HG02610 (cell line): ENCODE measurements around the gene SMPDL3A.

Source experiments
- ATAC-seq: cut with Tn5 transposase; IDR thresholded peaks from one replicate; pipeline ENCODE4 v1.9.1; 2021; ENCODE audit warnings: mild to moderate bottlenecking, moderate library complexity; ENCODE audit not compliant: unreplicated experiment

SMPDL3A gene

DNA sequence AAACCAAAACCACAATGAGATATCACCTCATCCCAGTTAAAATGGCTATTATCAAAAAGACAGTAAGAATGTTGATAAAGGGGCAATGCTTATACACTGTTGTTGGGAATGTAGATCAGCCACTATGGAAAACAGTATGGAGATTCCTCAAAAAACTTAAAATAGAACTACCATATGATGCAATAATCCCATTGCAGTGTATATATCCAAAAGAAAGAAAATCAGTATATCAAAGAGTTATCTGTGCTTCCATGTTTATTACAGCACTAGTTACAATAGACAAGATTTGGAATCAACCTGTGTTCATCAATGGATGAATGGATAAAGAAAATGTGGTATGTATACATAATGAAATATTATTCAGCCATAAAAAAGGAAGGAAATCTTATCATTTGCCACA is 13.1 kb upstream of the SMPDL3A start:
- ATAC-seq = no peak

DNA sequence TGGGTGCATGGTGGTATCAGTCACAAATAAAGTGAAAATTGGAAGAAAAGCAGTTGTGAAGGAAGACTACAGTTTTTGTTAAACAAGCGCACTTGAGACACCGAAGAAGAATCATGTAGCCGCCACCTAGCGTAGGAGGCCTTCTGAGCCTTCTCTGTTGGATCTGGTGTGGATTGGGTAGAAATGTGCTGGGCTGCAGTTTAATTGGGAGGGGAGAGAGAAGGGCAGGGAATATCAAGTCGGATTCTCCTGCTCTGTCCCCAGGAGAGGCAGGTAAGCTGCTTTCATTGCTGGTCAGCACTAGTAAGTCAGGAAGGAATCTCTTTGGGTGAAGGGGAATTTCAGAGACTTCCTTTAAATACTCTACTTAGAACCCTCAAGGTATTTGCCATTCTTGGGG is 10.8 kb upstream of the SMPDL3A start:
- no peak for ATAC-seq

DNA sequence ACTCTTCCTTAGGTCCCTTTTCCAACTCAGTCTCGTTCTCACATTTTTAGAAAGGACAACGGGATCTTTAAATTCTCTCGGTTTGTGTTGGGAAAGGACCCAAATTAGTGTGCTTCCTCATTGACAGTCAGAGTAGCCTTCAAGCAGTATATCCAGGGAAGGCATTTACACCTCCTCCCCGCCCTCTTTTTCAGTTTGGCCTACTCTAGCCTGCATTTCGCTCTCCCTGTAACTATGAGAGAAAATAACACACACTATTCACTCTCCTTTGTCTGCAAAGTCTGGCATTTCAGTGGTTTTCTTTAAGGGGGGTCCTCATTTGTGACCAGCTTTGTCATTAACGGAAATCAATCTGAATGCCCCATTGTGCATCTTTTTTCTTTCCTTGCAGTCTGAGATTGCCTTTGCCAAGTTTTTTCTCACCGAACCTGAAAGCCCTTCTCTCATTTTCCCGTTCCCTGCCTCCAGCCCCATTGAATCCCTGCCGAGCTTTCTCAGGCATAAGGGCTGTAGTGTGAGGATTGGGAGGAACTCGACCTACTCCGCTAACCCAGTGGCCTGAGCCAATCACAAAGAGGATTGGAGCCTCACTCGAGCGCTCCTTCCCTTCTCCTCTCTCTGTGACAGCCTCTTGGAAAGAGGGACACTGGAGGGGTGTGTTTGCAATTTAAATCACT is 9.9 kb upstream of the SMPDL3A start:
- ATAC-seq = no peak

DNA sequence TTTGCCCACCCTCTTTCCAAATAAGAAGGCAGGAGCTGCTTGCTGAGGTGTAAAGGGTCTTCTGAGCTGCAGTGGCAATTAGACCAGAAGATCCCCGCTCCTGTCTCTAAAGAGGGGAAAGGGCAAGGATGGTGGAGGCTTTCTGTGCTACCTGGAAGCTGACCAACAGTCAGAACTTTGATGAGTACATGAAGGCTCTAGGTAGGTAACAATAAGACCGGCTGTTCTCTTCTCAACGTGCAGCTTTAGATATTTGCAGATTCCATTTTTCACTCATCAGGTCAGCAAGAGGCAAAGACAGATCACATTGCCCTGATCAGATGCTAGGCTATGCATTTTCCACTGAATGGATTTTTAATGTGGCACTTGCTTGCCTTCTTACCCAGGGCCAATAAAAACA is 9.4 kb upstream of the SMPDL3A start, which contains the start of gene FABP7:
TSS of gene FABP7 (plus strand) at position 50 of the 400 bp plus-strand sequence. CDS start at position 129, 79 bp downstream.
- ATAC-seq = no peak

DNA sequence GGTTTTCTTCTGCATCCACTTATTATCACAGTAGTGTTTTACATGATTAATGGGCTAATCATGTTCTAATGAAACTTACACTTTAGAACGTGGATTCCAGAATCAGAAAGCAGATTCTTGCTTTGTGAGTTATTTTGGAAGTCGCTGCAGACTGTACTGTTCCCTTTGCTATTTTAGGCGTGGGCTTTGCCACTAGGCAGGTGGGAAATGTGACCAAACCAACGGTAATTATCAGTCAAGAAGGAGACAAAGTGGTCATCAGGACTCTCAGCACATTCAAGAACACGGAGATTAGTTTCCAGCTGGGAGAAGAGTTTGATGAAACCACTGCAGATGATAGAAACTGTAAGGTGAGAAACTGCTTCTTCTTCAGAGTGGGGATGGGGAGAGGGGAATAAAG is 8.9 kb upstream of the SMPDL3A start:
- ATAC-seq = no peak

DNA sequence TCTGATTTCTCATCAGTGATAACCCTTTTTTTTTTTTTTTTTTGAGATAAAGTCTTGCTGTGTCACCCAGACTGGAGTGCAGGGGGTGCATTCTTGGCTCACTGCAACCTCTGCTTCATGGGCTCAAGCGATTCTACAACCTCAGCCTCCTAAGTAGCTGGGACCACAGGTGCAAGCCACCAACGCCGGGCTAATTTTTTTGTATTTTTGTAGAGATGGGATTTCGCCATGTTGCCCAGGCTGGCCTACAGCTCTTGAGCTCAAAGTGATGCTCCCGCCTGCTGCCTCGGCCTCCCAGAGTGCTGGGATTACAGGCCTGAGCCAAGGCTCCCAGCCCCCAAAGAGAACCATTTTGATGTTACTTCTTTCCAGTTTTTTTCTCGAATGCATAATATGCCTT is 7.3 kb upstream of the SMPDL3A start:
- ATAC-seq = no peak

DNA sequence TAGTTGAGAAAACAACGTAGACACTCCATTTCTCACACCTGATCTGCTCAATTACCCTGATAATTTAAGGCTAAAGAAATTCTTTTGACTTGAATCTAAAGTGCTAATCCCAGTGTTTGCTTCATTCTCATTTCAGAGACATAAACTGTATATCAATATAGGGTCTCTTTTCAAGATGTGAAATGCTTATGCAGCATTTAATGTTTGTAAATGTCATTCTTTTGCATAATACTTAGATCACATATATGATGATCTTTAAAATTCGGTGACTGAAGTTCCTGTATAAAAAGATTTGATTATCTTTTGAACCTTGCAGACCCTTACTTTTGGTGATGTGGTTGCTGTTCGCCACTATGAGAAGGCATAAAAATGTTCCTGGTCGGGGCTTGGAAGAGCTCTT is 5.7 kb upstream of the SMPDL3A start:
- ATAC-seq = no peak

DNA sequence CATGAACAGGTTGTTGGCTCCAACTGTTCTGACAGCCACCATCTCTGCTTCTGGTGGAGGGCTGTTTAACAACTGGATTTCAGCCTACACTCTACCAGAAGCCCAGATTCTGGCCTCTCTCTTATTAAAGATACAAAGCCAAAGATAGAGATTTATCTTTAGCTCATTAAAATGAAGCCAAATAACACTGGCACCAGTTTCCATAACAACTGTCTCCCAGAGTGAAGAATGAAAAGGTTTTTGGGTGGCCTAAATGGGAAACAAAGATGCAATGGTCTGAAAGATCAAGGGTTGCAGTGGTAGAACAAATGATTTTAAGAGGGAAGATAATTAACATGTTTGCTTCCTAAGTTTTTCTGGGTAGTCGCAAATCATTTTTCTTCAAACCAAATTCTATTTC is 3.2 kb upstream of the SMPDL3A start:
- no peak for ATAC-seq

DNA sequence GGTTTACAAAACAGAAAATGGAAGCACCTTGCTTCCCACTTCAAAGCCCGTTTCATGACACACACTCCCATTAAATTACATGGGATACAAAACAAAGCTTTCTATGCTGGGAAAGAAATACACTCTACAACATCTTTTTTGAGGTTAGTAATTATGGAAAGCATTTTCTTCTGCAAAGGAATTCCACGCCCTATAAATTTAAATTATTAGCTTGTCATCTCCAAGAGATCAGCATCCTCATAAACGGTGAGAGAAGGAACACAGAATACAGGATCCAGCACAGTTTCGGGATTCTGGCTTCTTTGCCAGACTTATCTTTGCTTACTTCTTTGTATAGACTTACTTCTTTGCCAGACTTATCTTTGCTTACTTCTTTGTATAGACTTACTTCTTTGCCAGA is 1.3 kb upstream of the SMPDL3A start:
- ATAC-seq = no peak

DNA sequence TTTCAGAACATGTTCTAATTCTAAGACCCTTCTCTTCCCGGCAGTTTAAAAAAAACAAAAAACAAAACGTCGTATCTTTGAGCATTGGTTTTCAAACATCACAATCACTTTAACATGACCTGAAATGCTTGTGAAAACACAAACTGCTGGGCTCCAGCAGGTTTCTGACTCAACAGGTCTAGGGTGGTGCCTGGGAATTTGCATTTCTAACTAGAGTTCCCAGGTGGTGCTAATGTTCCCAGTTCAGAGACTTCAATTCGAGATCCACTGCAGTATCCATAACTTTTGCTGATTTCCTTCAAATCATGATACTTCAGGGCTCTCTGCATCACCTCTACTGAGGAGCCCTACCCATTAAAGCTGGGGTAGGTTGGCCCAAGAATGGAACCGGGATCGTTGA is 850 bp upstream of the SMPDL3A start:
- ATAC-seq = no peak

DNA sequence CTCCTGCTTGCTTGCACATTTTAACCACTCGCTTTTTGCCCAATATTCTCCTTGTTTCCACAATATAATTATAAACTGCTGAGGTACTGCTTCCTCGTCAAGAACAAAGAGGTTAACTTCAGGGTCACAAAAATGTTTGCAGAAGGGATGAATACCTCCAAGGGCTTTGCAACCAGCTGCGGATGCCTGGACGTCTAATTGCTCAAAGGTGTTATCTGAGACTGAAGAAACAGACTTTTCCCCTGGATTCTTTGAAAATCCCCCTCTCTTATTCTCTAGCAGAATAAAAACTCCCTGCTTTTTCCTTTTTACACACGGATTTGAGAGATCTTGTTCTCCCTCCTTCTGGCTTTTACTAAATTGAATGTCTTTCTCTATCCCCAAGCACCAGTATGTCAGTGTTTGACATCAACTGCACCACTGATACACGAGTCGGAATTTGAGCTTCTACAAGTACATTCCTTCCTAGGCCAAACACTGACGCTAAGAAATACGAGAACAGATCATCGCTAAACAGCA is 336 bp upstream of the SMPDL3A start:
- ATAC-seq = no peak

DNA sequence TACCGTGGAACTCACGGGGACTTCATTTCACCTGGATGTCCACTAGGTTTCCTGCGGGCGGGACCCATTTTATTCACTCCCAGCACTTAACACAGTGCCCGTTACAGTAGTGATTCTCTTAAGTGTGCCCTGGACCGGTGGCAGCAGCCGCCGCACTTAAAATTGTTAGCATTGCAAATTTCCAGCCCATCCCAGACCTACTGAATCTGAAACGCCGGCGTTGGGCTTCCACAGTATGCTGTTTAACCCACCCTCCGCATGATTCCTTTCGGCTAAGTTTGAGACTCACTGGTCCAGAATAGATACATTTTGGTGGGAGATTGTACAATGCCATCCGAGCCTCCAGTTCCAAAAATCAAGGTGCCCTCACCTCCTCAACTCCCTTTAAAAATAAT is 967 bp downstream of the SMPDL3A start:
- ATAC-seq = no peak

DNA sequence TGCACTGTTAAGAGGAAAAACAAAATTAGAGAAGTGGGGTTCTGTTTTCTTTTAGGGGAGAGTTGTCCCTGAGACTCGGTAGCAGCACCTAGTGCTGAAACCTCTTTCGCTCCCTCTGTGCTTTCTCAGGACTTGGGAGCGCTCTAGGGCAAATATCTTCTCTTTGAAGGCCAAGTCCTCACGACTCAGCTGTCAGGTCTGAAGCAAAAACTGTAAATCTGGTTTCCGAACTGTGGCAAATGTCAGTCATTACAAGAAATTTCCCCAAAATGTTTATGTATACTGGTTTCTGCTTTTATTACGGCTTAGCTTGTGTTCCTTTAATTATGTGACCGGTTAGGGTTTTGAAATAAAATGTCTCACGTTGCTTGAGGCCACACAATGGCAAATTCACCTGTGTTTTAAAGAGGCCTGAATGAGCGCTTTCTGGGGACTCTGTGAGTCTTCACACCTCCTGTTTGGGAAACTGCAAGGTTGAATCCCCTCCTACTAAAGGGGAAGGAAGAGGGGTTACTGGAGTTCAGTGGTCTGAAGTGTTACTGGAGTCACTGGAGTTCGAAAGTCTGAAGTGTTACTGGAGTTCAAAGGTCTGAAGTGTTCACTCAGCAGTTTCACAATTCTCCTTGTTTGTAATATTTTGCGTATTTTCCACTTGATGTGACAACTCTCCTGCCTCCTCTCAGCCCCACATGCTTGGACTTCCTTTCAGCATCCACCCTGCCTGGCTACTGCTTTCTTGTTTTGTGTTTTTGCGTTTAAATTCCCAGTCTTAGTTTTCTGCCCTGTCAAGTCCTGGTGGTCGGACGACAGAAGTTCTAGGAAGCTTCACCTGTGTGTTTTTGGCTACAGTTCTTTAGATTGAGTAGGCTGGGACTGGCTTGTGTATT is 1.6 kb downstream of the SMPDL3A start:
- ATAC-seq = no peak

DNA sequence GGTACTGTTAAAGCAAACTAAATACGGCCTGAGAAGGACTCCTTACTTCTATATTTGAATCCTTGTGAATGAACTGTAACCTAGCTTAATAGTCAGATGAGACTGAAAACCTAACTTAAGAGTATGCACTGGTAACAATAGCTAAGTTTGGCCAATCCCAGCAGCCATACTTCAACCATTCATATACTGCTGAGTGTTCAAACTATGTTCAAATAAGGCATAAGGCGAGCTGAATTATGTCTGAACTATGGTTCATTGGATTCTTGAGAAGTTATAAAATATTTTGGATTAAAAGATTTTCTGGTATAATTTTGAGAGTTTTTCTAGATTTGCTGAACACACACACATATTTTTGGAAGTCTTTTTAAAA is 2.2 kb downstream of the SMPDL3A start:
- no peak for ATAC-seq

DNA sequence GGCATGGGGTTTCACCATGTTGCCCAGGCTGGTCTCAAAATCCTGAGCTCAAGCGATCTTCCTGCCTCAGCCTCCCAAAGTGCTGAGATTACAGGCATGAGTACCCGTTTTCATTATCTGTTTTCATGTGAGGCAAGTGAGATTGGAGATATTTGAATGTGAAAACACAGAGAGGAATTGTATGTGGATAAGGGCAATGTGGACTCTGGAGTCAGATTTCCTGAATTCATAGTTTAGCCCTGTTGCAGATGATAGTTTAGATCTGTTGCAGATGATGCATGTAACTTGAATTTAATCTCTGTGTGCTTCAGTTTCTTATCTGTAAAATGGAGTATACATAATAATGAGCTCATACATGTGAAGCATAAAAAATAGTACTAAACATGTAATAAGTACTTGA is 3.7 kb downstream of the SMPDL3A start:
- ATAC-seq = no peak

DNA sequence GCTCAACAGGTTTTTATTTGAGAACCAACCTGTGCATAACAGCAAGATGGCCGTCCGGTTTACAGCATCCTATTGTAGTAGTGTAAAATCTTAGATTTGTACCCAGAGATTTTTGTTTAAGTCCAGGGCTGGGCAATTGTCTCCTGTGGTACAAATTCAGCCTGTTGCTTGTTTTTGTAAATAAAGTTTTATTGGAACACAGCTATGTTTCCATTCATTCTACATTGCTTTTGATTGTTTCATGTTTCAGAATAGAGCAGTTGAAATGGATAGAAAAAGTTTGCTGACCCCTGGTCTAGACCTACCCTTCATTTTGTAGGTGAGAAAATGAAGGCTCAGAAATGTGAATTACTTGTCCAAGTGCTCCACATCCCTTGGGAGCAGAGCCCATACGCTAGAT is 8.5 kb downstream of the SMPDL3A start:
- ATAC-seq = no peak

DNA sequence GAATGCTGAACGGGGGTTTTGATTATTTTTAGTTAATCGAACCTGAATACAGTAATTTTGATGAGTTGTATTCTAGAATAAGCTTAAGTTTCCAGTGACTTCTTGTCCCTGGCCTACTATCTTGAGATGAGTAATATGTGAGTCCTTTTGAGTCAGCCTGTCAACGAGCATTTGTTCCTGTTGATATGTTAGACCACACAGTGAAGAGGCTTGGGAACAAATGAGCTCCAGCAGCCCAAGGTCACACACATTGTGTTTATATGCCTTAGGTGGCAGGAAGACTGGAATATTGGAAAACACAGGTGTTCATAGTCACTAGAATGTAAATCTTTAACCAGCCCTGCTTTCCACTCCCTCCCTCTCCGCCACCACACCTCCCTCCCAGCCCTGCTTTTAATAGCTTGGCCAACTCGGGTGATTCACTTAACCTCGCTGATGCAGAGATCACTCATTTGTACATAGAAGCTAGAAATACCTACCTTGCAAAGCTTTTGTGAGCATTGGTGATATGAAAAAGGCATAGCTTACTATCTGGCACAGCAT is 9.1 kb downstream of the SMPDL3A start:
- peak; percentile 87 for ATAC-seq

DNA sequence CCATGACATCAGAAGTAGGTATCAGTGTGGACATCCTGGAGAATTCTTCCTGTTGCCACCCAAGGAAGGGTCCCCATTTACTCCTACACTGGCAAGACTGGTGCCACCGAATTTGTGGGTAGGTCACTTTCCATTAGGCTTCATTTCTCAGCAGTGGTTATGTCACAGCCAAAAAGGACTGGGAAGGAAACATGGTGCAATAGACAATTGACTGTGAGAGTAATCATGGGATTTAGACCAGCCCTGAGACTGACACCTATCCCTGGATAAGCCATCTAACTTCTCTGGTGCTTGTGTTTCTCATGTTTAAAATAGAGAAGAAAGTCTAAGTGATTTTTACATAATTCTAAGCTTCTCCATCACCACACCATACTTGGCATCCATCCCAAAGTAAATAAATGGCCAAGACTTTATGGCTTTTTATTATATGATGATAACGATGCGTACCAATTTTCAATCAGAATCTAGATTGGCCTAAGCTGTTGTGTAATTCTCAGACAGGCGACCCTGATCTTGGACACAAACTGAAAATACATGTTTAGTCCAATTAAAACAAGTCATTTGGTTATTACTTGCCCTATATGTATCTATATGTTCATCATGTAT is 10.2 kb downstream of the SMPDL3A start:
- ATAC-seq = no peak

DNA sequence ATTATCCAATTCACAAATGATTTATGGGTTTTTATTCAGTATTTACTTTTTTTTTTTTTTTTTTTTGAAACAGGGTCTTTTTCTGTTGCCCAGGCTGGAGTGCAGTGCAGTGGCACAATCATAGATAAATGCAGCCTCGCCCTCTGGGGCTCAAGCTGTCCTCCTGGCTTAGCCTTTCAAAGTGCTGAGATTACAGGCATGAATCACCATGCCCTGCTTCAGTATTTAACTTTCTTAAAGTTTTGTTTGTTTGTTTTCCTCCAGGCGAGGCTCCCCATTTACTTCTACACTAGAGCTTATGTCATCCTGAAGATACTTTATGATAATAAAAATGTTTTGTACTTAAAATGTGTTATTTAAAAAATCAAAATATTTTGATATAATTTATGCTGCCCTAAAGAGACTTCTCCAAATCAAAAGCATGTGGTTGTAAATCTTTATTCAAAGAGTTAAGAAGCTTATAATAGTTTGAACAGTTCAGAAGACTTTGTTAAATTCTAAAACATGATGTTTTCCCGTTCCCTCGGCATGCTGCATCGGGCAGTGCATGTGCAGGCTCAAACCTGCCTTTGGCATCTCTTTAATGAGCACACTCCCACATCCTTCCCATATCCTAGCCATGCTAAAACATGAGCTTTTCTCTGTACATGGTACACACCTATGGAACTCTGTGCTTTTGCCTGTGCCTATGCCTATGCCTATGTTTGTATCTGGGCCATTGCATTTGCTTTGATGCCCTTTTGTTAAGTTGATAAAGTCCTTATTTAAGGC is 11.0 kb downstream of the SMPDL3A start:
- no peak for ATAC-seq

DNA sequence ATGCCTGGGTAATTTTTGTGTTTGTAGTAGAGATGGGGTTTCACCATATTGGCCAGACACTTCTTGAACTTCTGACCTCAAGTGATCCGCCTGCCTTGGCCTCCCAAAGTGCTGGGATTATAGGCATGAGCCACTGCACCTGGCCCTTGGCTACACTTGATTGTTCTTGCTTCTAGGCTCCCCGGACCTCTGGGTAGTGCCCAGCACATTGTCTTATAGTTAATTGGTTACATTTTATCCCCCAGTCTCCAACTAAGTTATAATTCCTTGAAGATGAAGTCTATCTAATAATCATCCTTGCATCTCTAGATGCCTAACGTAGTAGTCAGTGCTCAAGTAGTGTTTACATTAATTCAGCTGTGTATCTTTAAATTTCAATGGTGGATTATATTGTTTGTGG is 11.8 kb downstream of the SMPDL3A start:
- no peak for ATAC-seq

DNA sequence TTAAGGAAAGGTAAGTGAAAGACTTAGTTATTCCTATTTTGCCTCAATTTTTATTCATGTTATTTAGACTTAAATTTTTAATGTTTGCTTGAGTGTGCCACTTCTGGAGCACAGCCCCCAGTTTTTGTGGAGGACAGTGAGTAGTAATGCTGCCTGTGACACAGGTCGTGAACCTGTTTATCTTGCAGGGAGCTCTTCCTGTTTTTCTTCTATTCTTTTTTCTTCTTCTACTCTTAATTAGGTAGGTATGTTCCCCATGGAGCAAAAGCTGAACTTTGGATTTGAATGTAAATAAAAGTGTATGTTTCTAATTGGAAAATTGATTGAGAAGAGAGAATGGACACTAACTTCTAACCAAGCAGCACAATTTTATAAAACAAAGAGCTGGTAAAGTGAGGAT is 12.3 kb downstream of the SMPDL3A start:
- ATAC-seq = no peak
